Lung (tissue), 12 donors: Measurements from ENCODE around the gene NOS3. TPM values are rescaled to one million over a fixed set of nuclear protein-coding genes. Genes with fewer than 3 reads are reported as not detected.

Experiments used
- ATAC-seq: fragments of 200-7000 bp; cut with Tn5 transposase; one replicate; pipeline ENCODE4 v1.9.1; 2020; ENCODE audit warnings: moderate number of reproducible peaks; ENCODE audit not compliant: insufficient read depth, low FRiP score
- DNase-seq, 3 donors: peaks; one replicate each; pipeline ENCODE4 v3.0.0-alpha.2; 2013 to 2017
- H3K27ac ChIP-seq, 2 donors: one replicate each; pipeline ENCODE4 v1.5.1; 2013; ENCODE audit warnings: mild to moderate bottlenecking in 2 of 2, moderate library complexity in 2 of 2, control low read depth in 1 of 2, inconsistent platforms in 1 of 2, low read depth in 1 of 2, low read length in 1 of 2
- H3K27me3 ChIP-seq, 3 donors: one replicate each; pipeline ENCODE4 v1.5.1; 2013; ENCODE audit warnings: low read length in 2 of 3; ENCODE audit not compliant: control insufficient read depth in 3 of 3, insufficient read depth in 3 of 3
- H3K36me3 ChIP-seq, 4 donors: one replicate each; pipeline ENCODE4 v1.5.1; 2013; ENCODE audit warnings: low read length in 4 of 4, mild to moderate bottlenecking in 1 of 4, moderate library complexity in 1 of 4; ENCODE audit not compliant: control insufficient read depth in 4 of 4, insufficient read depth in 4 of 4
- H3K4me1 ChIP-seq, 5 donors: one replicate each; pipeline ENCODE4 v1.5.1; 2013; ENCODE audit warnings: low read length in 5 of 5, mild to moderate bottlenecking in 2 of 5, moderate library complexity in 1 of 5; ENCODE audit not compliant: control insufficient read depth in 5 of 5, insufficient read depth in 5 of 5
- H3K4me3 ChIP-seq: one replicate; pipeline ENCODE4 v1.5.1; 2013; ENCODE audit warnings: mild to moderate bottlenecking, control low read depth, moderate library complexity
- H3K9ac ChIP-seq, 2 donors: one replicate each; pipeline ENCODE4 v1.5.1; 2013; ENCODE audit warnings: low read length in 2 of 2, control low read depth in 1 of 2; ENCODE audit not compliant: insufficient read depth in 1 of 2
- H3K9me3 ChIP-seq, 4 donors: one replicate each; pipeline ENCODE4 v1.5.1; 2013; ENCODE audit warnings: low read length in 3 of 4, mild to moderate bottlenecking in 1 of 4, moderate library complexity in 1 of 4; ENCODE audit not compliant: control insufficient read depth in 4 of 4, insufficient read depth in 3 of 4
- CTCF ChIP-seq: IDR thresholded peaks from 2 replicates; pipeline ENCODE4 v1.5.1; 2012; ENCODE audit warnings: mild to moderate bottlenecking; ENCODE audit errors: control extremely low read depth, extremely low read depth
- WGBS, 2 donors: extraction: QIAGEN DNeasy Blood & Tissue Kit; methylation state at CpG; one replicate each; pipeline ENCODE4 v1.1.7; 2013; 5-methylcytosine and 5-hydroxymethylcytosine counted together
- polyA plus RNA-seq, 2 donors: library from polyadenylated mRNA; stranded (reverse); fragments of 200-250 nt; gene quantifications; one replicate each; pipeline ENCODE4 v1.2.1, GENCODE V29; 2013
- total RNA-seq, 2 donors: library from RNA; depleted of rRNA in 1 of 2; stranded (reverse); fragments of >200 nt in 1 of 2; gene quantifications; one replicate each; pipeline ENCODE4 v1.2.1, GENCODE V29; 2014 to 2021
- donor health status: control.
- donor health status: control.
- donor health status: Bipolar disorder and iron deficiency.
- donor health status: healthy.
- donor health status: DM: yes; HTN: yes; CAD: no.

Gene NOS3
- total and polyA plus RNA-seq, 4 donors = 9.3 to 31.0 (median 11.9) TPM

DNA sequence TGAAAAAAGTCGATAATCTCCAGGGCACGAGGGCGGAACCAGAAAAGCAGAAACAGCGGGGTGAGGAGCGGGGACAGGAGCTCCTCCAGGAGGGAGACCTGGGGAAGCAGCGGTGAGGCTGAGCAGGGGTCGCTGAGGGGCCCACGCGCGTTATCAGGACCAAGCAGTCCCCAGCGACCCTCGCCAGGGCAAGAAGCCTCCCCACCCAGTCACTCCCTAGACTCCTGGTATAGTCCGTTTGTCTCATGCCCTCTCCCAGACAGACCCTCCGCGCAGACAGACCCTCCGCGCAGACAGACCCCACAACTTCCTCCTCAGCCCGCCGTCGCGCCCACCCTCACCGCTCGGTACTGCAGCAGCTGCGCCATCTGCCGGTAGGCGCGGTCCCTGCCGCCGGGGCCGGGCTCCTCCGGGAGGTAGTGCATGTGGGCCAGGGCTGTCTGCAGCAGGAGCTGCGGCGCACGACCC lies 27.2 kb downstream of the NOS3 start:
- Histone ChIP-seq H3K27me3 (peaks cover 0 to 19% (median 13%) of the 10 kb centered on the region in 3 donors), H3K36me3 (peaks cover 0 to 3% (median 0%) of the 10 kb centered on the region in 4 donors), H3K9ac (no peak overlapping the region), H3K27ac (no peak overlapping the region), H3K4me1 (peaks cover 0 to 20% (median 3%) of the 10 kb centered on the region in 5 donors), H3K9me3 (no peaks in the 10 kb centered on the region), H3K4me3 (no peak overlapping the region)
- ATAC-seq (peak; percentile 66), DNase-seq (peak; percentile 69 to 84 (median 76))
- peak; percentile 59 for TF ChIP-seq CTCF
- WGBS, 2 donors = 2 to 4% methylated on average over 27 to 34 of the region's 34 CpGs

GRCh38 chr7:151018421-151019129 lies 27.8 kb downstream of the NOS3 start:
- ATAC-seq (no peak), DNase-seq (peak; percentile 72 to 88 (median 84))
- no peak for TF ChIP-seq CTCF
- Histone ChIP-seq H3K27ac (no peak overlapping the region), H3K9ac (no peak overlapping the region), H3K4me1 (peaks cover 0 to 24% (median 0%) of the 10 kb centered on the region in 5 donors), H3K4me3 (no peak overlapping the region), H3K9me3 (no peaks in the 10 kb centered on the region), H3K27me3 (peaks cover 0 to 19% (median 13%) of the 10 kb centered on the region in 3 donors), H3K36me3 (peaks cover 0 to 2% (median 0%) of the 10 kb centered on the region in 4 donors)
- 1 to 2% methylated on average over 76 to 82 of the region's 82 CpGs for WGBS, 2 donors

DNA sequence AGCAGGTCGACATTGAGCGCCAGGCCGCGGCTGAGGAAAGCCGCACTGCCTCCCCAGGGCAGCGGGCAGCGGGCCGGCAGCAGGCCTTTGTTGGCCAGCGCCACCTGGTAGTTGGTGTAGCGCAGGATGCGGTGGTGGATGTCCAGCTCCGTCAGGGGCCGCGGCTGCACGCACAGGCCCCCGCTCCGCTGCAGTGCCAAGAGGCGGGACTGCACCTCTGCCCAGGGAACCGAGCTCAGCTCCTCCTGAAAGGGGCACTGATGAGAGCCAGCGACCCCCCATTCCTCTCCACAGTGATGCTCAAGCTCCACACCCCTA lies 28.3 kb downstream of the NOS3 start:
- H3K4me3 ChIP-seq = no peak overlapping the region
- H3K27ac ChIP-seq = no peak overlapping the region
- H3K4me1 ChIP-seq = peaks cover 0 to 25% (median 0%) of the 10 kb centered on the region in 5 donors
- DNase-seq (no peak), ATAC-seq (no peak)
- H3K27me3 ChIP-seq = peaks cover 0 to 19% (median 13%) of the 10 kb centered on the region in 3 donors
- WGBS, 2 donors = 22 to 24% methylated on average over 20 of the region's 20 CpGs
- H3K36me3 ChIP-seq = no peaks in the 10 kb centered on the region
- no peaks in the 10 kb centered on the region for H3K9me3 ChIP-seq
- TF ChIP-seq CTCF = no peak
- H3K9ac ChIP-seq = no peak overlapping the region
